ENCODE data around the gene RIN3. TPM values are rescaled to one million over a fixed set of nuclear protein-coding genes. Genes with fewer than 3 reads are reported as not detected.

The RIN3 gene
- polyA plus RNA-seq, 3 donors, result 42.8 to 144 (median 54.6) TPM

DNA sequence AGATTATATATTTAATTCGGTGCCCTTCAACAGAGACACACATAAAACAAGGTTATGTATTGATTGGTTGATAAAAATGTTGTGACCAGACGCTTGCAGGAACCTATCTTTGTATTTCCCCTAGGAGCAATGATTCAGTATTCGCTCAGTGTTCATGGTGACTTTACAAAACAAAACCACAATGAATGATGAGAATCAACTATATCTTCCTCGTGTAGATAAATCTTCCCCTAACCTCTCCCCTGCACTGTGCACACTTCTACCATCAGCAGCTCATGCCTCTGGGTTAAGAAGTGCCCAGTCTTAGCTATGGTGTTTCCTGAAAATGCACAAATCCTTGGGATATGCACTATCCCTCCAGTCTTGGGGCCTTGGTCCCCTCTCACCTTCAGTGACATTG lies 16.3 kb downstream of the RIN3 start:
- H3K4me1 Mint-ChIP-seq, result peaks cover 46% of the 10 kb centered on the region
- WGBS (ENCODE audit: insufficient coverage), result 0% methylated on average over 1 of the region's 4 CpGs

More for the DNA sequence above, 16.3 kb downstream of the RIN3 start:
- Mint-ChIP-seq H3K9me3 (peaks cover 3 to 12% (median 6%) of the 10 kb centered on the region in 7 donors), H3K27ac (peak overlapping the region; percentile 8 to 80 (median 72)), H3K36me3 (peaks cover 52 to 61% of the 10 kb centered on the region in 2 donors), H3K27me3 (ENCODE audit: low read depth in 3 of 3) (peaks cover 2 to 8% (median 3%) of the 10 kb centered on the region in 3 donors), H3K4me3 (no peak overlapping the region)
- Histone ChIP-seq H3K27ac (ENCODE audit: low read depth in 1 of 2, low read length in 2 of 2) (peak overlapping the region in 1 of 2 donors; percentile 89), H3K9me3 (replicated peaks in 1 of 2; ENCODE audit: control insufficient read depth in 1 of 2, insufficient read depth in 1 of 2, low read length in 2 of 2) (peaks cover 0 to 5% of the 10 kb centered on the region in 2 donors), H3K4me3 (replicated peaks in 1 of 3; ENCODE audit: low read depth in 2 of 3, low read length in 3 of 3) (no peak overlapping the region), H3K4me2 (replicated peaks; ENCODE audit: extremely low read depth, low read length, poor library complexity, severe bottlenecking) (no peak overlapping the region), H2AFZ (ENCODE audit: insufficient read depth, low read depth, low read length, poor library complexity, severe bottlenecking) (no peak overlapping the region), H3K4me1 (ENCODE audit: control insufficient read depth in 1 of 2, insufficient read depth in 2 of 2, low read length in 2 of 2) (peaks cover 28 to 45% of the 10 kb centered on the region in 2 donors), H3K79me2 (ENCODE audit: insufficient read depth, low read length) (peaks cover 95% of the 10 kb centered on the region), H3K36me3 (replicated peaks in 1 of 2; ENCODE audit: control insufficient read depth in 1 of 2, insufficient read depth in 2 of 2, low read length in 2 of 2) (peaks cover 0 to 22% of the 10 kb centered on the region in 2 donors), H4K20me1 (ENCODE audit: insufficient read depth, low read length) (peaks cover 100% of the 10 kb centered on the region), H3K9ac (ENCODE audit: insufficient read depth, low read length, poor library complexity, severe bottlenecking) (no peak overlapping the region), H3K27me3 (ENCODE audit: control insufficient read depth in 2 of 2, insufficient read depth in 2 of 2, low read length in 2 of 2) (no peaks in the 10 kb centered on the region)
- peak in 2 of 3 donors; percentile 37 to 62 for DNase-seq
- TF ChIP-seq CTCF (IDR thresholded peaks at IDR 0.05), result no peak
- intact Hi-C loops (cut with micrococcal nuclease), result loop anchor here in 1 of 2 donors (2.0 to 5.0 kb wide), 2 partner anchors 13 to 68 kb away; no protein-coding TSS in a partner anchor
